Astrocyte of the spinal cord (primary cell): Measurements from ENCODE around the gene TNFRSF8.
"Not testable (repeated sequence)": the region's sequence is repeated elsewhere in the genome, so short reads cannot be mapped to it uniquely, and the experiment has no call there.

Experiments used
- DNase-seq: peaks from one replicate; pipeline ENCODE4 v3.0.0; 2011; ENCODE audit warnings: low read depth, low spot score
- H3K4me3 ChIP-seq: 2 replicates; pipeline ENCODE4 v1.5.1; 2011; ENCODE audit warnings: low read depth, mild to moderate bottlenecking, low read length, moderate library complexity
- in situ Hi-C: cut with HindIII; loops from 2 replicates; pipeline ENCODE4 v1.10.0; 2017; ENCODE audit warnings: low sequenced_read_pairs
- TF ChIP-seq, protein P1 (sequence below): IDR thresholded peaks from 2 replicates; pipeline ENCODE4 v1.5.1; 2012; ENCODE audit warnings: low read depth, mild to moderate bottlenecking, low read length, inconsistent platforms

TNFRSF8 gene

DNA sequence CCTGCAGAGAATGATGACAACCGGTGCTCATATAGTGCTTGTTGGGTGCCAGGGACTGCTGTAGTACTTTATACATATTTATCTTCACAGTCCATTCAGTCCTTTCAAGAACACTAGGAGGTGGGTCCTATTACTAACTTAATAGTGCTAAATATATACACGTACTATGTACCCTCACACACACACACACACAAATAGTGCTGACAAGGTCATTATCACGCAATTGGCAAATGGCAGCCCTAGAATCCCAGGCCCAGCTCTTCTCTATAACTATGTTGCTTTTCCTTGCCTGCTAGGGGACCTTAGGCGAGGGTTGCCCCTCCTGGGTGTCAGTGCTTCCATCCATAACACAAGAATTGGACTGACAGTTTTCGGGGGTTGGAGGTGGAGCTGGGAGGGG lies 33.5 kb downstream of the TNFRSF8 start:
- no peak overlapping the region for H3K4me3 ChIP-seq
- TF ChIP-seq, protein P1, sequence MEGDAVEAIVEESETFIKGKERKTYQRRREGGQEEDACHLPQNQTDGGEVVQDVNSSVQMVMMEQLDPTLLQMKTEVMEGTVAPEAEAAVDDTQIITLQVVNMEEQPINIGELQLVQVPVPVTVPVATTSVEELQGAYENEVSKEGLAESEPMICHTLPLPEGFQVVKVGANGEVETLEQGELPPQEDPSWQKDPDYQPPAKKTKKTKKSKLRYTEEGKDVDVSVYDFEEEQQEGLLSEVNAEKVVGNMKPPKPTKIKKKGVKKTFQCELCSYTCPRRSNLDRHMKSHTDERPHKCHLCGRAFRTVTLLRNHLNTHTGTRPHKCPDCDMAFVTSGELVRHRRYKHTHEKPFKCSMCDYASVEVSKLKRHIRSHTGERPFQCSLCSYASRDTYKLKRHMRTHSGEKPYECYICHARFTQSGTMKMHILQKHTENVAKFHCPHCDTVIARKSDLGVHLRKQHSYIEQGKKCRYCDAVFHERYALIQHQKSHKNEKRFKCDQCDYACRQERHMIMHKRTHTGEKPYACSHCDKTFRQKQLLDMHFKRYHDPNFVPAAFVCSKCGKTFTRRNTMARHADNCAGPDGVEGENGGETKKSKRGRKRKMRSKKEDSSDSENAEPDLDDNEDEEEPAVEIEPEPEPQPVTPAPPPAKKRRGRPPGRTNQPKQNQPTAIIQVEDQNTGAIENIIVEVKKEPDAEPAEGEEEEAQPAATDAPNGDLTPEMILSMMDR: no peak
- no peak for DNase-seq
- in situ Hi-C loops: no loop called here

DNA sequence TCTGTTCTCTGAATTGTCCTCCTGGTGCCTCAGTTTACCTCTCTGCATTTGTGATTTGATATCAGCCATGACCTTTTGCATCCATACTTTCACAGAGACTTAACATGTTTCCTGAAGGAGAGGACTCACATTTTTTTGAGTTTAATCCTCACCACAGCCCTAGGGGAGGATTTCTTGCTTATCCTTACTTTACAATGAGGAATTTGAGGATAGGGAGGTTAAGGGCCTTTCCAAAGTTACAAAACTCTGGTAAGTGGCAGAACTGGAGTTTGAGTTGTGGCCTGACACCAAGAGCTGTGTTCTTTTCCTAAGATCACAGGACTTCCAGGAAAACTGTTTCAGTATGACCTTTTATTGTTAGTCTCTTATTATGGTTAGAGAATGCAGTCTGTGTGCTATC lies 34.2 kb downstream of the TNFRSF8 start:
- no peak overlapping the region for H3K4me3 ChIP-seq
- in situ Hi-C loops: no loop called here
- TF ChIP-seq, protein P1: no peak
- no peak for DNase-seq

DNA sequence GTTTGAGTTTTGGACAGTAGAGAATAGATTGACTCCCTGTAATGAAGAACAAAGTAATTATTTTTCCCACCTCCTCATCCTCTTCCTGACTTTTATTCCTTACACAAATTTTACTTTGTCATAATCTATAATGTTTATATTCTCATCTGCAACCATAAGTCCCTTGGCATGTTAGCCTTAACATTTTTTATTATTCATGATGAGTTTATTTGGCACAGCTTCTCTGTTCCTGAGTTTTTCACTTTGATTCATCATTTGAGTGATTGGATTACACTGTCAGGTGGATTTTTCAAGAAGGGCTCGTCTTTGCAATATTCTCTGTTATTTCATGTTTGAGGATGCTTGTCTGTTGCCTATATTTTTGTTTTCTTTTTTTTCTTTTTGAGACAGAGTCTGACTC lies 35.7 kb downstream of the TNFRSF8 start:
- DNase-seq: no peak
- H3K4me3 ChIP-seq: no peak overlapping the region
- TF ChIP-seq, protein P1: no peak
- in situ Hi-C loops: no loop called here

DNA sequence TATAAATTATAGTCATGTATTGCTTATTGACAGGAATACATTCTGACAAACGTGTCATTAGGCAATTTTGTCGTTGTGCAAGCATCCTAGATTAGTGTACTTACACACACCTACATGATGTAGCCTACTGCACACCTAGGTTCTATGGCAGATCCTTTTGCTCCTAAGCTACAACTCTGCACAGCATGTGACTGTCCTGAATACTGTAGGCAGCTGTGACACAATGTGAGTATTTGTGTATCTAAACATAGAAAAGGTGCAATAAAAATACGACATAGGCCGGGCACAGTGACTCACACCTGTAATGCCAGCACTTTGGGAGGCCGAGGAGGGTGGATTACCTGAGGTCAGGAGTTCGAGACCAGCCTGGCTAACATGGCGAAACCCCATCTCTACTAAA lies 36.5 kb downstream of the TNFRSF8 start:
- TF ChIP-seq, protein P1: no peak
- no peak overlapping the region for H3K4me3 ChIP-seq
- in situ Hi-C loops: no loop called here
- DNase-seq: no peak

DNA sequence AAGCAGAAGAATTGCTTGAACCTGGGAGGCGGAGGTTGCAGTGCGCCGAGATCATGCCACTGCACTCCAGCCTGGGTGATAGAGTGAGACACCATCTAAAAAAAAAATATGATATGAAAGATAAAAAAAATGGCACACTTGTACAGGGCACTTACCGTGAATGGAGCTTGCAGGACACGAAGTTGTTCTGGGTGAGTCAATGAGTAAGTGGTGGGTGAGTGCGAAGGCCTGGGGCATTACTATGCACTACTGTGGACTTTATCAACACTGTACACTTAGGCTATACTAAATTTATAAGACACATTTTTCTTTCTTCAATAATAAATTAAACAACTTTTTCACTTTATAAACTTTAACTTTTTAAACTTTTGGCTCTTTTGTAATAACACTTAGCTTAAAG lies 37.0 kb downstream of the TNFRSF8 start:
- no peak overlapping the region for H3K4me3 ChIP-seq
- DNase-seq: no peak
- in situ Hi-C loops: no loop called here
- TF ChIP-seq, protein P1: no peak

DNA sequence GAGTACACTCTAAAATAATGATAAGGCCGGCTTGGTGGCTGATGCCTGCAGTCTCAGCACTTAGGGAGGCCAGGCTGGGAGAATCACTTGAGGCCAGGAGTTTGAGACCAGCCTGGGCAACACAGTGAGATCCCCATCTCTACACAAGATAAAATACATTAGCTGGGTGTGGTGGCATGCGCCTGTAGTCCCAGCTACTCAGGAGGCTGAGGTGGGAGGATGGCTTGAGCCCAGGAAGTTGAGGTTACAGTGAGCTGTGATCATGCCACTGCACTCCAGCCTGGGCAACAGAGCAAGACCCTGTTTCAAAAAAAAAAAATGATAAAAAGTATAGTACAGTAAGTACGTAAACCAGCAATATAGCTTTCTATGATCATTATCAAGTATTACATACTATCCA lies 38.0 kb downstream of the TNFRSF8 start:
- H3K4me3 ChIP-seq, in situ Hi-C loops, DNase-seq: not testable (repeated sequence)

DNA sequence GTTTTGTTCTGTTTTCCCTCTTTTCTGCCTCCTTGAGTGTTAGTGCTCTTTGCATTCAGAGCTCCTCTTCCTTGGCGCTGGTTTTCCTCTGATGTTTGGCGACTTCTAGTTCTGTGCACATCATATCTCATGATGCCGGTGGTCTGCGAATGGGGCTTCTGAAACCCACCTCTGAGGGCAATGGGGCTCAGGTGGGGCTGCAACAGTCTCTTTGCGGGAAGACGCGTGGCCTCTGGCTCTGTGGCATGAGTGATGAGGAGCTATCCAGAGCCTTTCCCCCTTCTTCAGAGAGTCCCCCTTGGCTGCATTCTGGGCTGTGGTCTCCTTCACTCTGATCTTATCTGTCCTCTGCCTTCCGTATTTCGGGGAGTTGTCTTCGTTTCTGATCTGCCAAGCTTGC lies 39.0 kb downstream of the TNFRSF8 start:
- in situ Hi-C loops: no loop called here
- DNase-seq: no peak
- H3K4me3 ChIP-seq: no peak overlapping the region
- TF ChIP-seq, protein P1: no peak
